ENCODE measurements around the gene GRIK5.

GRIK5 gene

GRCh38 chr19:42086770-42087550 is 17.0 kb upstream of the GRIK5 start:
- no peak overlapping the region for H3K27ac ChIP-seq (ENCODE audit: low read length)
- H3K9ac ChIP-seq (ENCODE audit: low read length in 2 of 2) = no peak overlapping the region
- no peaks in the 10 kb centered on the region for H3K27me3 ChIP-seq (ENCODE audit: control insufficient read depth in 1 of 2, insufficient read depth in 2 of 2, low read length in 2 of 2)
- H3K9me3 ChIP-seq (ENCODE audit: control insufficient read depth in 2 of 2, low read length in 2 of 2) = no peaks in the 10 kb centered on the region
- H3K4me1 ChIP-seq (ENCODE audit: control insufficient read depth, insufficient read depth, low read length) = peaks cover 11% of the 10 kb centered on the region
- H3K4me3 ChIP-seq (ENCODE audit: low read length in 2 of 2) = no peak overlapping the region
- peaks cover 0 to 5% of the 10 kb centered on the region in 2 donors for H3K36me3 ChIP-seq (ENCODE audit: control insufficient read depth in 2 of 2, insufficient read depth in 2 of 2, low read length in 2 of 2)

DNA sequence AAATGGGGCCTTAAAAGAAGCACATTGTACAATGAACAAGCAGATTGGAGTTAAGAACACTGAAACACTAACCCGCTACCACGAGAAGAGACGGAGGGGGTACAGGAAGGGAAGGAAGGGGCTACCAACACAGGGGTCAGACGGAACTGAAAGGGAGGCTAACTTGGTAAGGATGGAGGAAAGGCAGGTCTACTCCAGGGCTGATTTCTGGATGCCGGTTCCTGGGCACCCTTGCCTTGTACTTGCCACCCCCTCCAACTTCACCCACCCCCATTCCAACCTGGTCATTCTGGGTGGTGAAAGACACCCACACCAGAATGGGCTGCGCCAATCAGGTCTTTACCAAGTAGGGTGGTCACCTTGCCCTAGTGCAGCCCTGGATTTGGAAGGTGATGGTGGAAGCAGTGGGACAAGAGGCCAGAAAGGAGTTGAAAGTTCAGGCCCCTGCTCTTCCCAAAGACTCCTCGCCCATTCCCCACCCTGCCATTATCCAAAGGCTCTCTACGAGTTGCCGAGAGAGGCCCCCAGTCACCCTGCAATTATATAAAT is 16.3 kb upstream of the GRIK5 start:
- Histone ChIP-seq H3K27ac (ENCODE audit: low read length) (no peak overlapping the region), H3K4me1 (ENCODE audit: control insufficient read depth, insufficient read depth, low read length) (peaks cover 7% of the 10 kb centered on the region), H3K36me3 (ENCODE audit: control insufficient read depth in 2 of 2, insufficient read depth in 2 of 2, low read length in 2 of 2) (peaks cover 1 to 10% of the 10 kb centered on the region in 2 donors), H3K4me3 (ENCODE audit: low read length in 2 of 2) (no peak overlapping the region), H3K27me3 (ENCODE audit: control insufficient read depth in 1 of 2, insufficient read depth in 2 of 2, low read length in 2 of 2) (no peaks in the 10 kb centered on the region), H3K9ac (ENCODE audit: low read length in 2 of 2) (no peak overlapping the region), H3K9me3 (ENCODE audit: control insufficient read depth in 2 of 2, low read length in 2 of 2) (no peaks in the 10 kb centered on the region)

- no peaks in the 10 kb centered on the region for H3K9me3 ChIP-seq (ENCODE audit: control insufficient read depth in 2 of 2, low read length in 2 of 2)
- no peak overlapping the region for H3K9ac ChIP-seq (ENCODE audit: low read length in 2 of 2)
- H3K27me3 ChIP-seq (ENCODE audit: control insufficient read depth in 1 of 2, insufficient read depth in 2 of 2, low read length in 2 of 2) = no peaks in the 10 kb centered on the region
- peaks cover 2% of the 10 kb centered on the region for H3K4me1 ChIP-seq (ENCODE audit: control insufficient read depth, insufficient read depth, low read length)
- peaks cover 20 to 37% of the 10 kb centered on the region in 2 donors for H3K36me3 ChIP-seq (ENCODE audit: control insufficient read depth in 2 of 2, insufficient read depth in 2 of 2, low read length in 2 of 2)
- no peak overlapping the region for H3K27ac ChIP-seq (ENCODE audit: low read length)
- H3K4me3 ChIP-seq (ENCODE audit: low read length in 2 of 2) = no peak overlapping the region
Observed at GRCh38 chr19:42083537-42083936, 13.5 kb upstream of the GRIK5 start.

DNA sequence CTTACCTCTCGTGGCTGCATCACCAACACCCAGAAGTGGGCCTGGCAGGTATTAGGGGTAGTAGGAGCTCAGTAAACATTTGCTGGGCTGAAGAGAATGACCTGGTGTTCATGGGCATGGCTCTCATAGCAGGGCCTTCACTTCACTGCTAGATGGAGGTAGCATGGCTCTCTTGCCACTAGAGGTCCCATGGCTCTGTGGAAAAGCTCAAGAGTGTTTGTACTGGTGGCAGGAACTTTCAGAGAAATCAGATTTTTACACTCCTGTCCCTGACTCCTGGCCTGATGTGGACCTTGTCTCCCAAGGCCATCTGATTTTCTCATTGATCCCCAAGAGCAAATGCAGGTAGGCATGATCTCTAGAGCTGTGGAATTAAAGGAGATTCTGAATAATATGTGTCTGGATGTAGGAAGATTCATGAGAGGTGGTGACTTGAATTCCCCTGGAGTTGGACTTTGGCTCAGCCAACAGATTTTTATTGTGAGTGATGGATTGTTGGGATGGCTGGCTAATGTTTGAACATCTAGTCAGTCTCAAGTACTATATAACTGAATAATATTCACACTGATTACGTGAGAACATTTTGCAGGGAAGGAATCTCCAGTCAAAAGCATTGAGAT is 11.7 kb upstream of the GRIK5 start:
- no peak overlapping the region for H3K4me3 ChIP-seq (ENCODE audit: low read length in 2 of 2)
- peaks cover 20 to 39% of the 10 kb centered on the region in 2 donors for H3K36me3 ChIP-seq (ENCODE audit: control insufficient read depth in 2 of 2, insufficient read depth in 2 of 2, low read length in 2 of 2)
- no peaks in the 10 kb centered on the region for H3K27me3 ChIP-seq (ENCODE audit: control insufficient read depth in 1 of 2, insufficient read depth in 2 of 2, low read length in 2 of 2)
- H3K27ac ChIP-seq (ENCODE audit: low read length) = no peak overlapping the region
- peaks cover 11% of the 10 kb centered on the region for H3K4me1 ChIP-seq (ENCODE audit: control insufficient read depth, insufficient read depth, low read length)
- H3K9ac ChIP-seq (ENCODE audit: low read length in 2 of 2) = no peak overlapping the region
- H3K9me3 ChIP-seq (ENCODE audit: control insufficient read depth in 2 of 2, low read length in 2 of 2) = no peaks in the 10 kb centered on the region

DNA sequence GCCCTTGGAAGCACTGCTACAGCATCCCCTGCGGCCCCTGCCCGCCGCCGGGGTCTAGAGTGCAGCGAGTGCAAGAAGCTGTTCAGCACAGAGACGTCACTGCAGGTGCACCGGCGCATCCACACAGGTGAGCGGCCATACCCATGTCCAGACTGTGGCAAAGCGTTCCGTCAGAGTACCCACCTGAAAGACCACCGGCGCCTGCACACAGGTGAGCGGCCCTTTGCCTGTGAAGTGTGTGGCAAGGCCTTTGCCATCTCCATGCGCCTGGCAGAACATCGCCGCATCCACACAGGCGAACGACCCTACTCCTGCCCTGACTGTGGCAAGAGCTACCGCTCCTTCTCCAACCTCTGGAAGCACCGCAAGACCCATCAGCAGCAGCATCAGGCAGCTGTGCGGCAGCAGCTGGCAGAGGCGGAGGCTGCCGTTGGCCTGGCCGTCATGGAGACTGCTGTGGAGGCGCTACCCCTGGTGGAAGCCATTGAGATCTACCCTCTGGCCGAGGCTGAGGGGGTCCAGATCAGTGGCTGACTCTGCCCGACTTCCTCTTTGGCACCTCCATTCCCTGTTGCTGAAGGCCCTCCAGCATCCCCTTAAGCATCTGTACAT is 10.9 kb upstream of the GRIK5 start:
- peaks cover 13% of the 10 kb centered on the region for H3K4me1 ChIP-seq (ENCODE audit: control insufficient read depth, insufficient read depth, low read length)
- no peak overlapping the region for H3K4me3 ChIP-seq (ENCODE audit: low read length in 2 of 2)
- no peak overlapping the region for H3K9ac ChIP-seq (ENCODE audit: low read length in 2 of 2)
- no peaks in the 10 kb centered on the region for H3K9me3 ChIP-seq (ENCODE audit: control insufficient read depth in 2 of 2, low read length in 2 of 2)
- peaks cover 20 to 39% of the 10 kb centered on the region in 2 donors for H3K36me3 ChIP-seq (ENCODE audit: control insufficient read depth in 2 of 2, insufficient read depth in 2 of 2, low read length in 2 of 2)
- H3K27me3 ChIP-seq (ENCODE audit: control insufficient read depth in 1 of 2, insufficient read depth in 2 of 2, low read length in 2 of 2) = no peaks in the 10 kb centered on the region
- no peak overlapping the region for H3K27ac ChIP-seq (ENCODE audit: low read length)

- peaks cover 15% of the 10 kb centered on the region for H3K4me1 ChIP-seq (ENCODE audit: control insufficient read depth, insufficient read depth, low read length)
- H3K36me3 ChIP-seq (ENCODE audit: control insufficient read depth in 2 of 2, insufficient read depth in 2 of 2, low read length in 2 of 2) = peaks cover 20 to 39% of the 10 kb centered on the region in 2 donors
- H3K9me3 ChIP-seq (ENCODE audit: control insufficient read depth in 2 of 2, low read length in 2 of 2) = no peaks in the 10 kb centered on the region
- no peak overlapping the region for H3K9ac ChIP-seq (ENCODE audit: low read length in 2 of 2)
- H3K4me3 ChIP-seq (ENCODE audit: low read length in 2 of 2) = no peak overlapping the region
- H3K27ac ChIP-seq (ENCODE audit: low read length) = no peak overlapping the region
- no peaks in the 10 kb centered on the region for H3K27me3 ChIP-seq (ENCODE audit: control insufficient read depth in 1 of 2, insufficient read depth in 2 of 2, low read length in 2 of 2)
Observed at GRCh38 chr19:42079886-42080763, 10.1 kb upstream of the GRIK5 start.

DNA sequence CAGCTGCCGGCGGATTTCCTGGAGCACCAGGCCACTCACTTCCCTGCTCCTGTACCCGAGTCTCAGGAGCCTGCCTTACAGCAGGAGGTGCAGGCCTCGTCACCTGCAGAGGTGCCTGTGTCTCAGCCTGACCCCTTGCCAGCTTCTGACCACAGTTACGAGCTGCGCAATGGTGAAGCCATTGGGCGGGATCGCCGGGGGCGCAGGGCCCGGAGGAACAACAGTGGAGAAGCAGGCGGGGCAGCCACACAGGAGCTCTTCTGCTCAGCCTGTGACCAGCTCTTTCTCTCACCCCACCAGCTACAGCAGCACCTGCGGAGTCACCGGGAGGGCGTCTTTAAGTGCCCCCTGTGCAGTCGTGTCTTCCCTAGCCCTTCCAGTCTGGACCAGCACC is 9.3 kb upstream of the GRIK5 start:
- H3K27me3 ChIP-seq (ENCODE audit: control insufficient read depth in 1 of 2, insufficient read depth in 2 of 2, low read length in 2 of 2) = no peaks in the 10 kb centered on the region
- H3K9ac ChIP-seq (ENCODE audit: low read length in 2 of 2) = no peak overlapping the region
- no peak overlapping the region for H3K27ac ChIP-seq (ENCODE audit: low read length)
- H3K36me3 ChIP-seq (ENCODE audit: control insufficient read depth in 2 of 2, insufficient read depth in 2 of 2, low read length in 2 of 2) = peaks cover 20 to 39% of the 10 kb centered on the region in 2 donors
- no peaks in the 10 kb centered on the region for H3K9me3 ChIP-seq (ENCODE audit: control insufficient read depth in 2 of 2, low read length in 2 of 2)
- no peak overlapping the region for H3K4me3 ChIP-seq (ENCODE audit: low read length in 2 of 2)
- peaks cover 19% of the 10 kb centered on the region for H3K4me1 ChIP-seq (ENCODE audit: control insufficient read depth, insufficient read depth, low read length)

DNA sequence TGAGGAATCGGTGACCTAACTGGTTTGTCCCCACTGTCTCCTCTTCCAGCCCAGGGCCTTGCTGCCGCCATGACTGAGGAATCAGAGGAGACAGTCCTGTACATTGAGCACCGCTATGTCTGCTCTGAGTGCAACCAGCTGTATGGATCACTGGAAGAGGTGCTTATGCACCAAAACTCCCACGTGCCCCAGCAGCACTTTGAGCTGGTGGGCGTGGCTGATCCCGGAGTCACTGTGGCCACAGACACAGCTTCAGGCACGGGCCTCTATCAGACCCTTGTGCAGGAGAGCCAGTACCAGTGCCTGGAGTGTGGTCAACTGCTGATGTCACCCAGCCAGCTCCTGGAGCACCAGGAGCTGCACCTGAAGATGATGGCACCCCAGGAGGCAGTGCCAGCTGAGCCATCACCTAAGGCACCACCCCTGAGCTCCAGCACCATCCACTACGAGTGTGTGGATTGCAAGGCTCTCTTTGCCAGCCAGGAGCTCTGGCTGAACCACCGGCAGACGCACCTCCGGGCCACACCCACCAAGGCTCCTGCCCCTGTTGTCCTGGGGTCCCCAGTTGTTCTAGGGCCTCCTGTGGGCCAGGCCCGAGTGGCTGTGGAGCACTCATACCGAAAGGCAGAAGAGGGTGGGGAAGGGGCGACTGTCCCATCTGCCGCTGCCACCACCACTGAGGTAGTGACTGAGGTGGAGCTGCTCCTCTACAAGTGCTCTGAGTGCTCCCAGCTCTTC is 8.7 kb upstream of the GRIK5 start:
- Histone ChIP-seq H3K27me3 (ENCODE audit: control insufficient read depth in 1 of 2, insufficient read depth in 2 of 2, low read length in 2 of 2) (no peaks in the 10 kb centered on the region), H3K4me3 (ENCODE audit: low read length in 2 of 2) (no peak overlapping the region), H3K4me1 (ENCODE audit: control insufficient read depth, insufficient read depth, low read length) (peaks cover 19% of the 10 kb centered on the region), H3K27ac (ENCODE audit: low read length) (no peak overlapping the region), H3K9ac (ENCODE audit: low read length in 2 of 2) (no peak overlapping the region), H3K9me3 (ENCODE audit: control insufficient read depth in 2 of 2, low read length in 2 of 2) (no peaks in the 10 kb centered on the region), H3K36me3 (ENCODE audit: control insufficient read depth in 2 of 2, insufficient read depth in 2 of 2, low read length in 2 of 2) (peaks cover 20 to 37% of the 10 kb centered on the region in 2 donors)

- H3K4me3 ChIP-seq (ENCODE audit: low read length in 2 of 2) = no peak overlapping the region
- no peak overlapping the region for H3K27ac ChIP-seq (ENCODE audit: low read length)
- peaks cover 20 to 34% of the 10 kb centered on the region in 2 donors for H3K36me3 ChIP-seq (ENCODE audit: control insufficient read depth in 2 of 2, insufficient read depth in 2 of 2, low read length in 2 of 2)
- peak overlapping the region in 1 of 2 donors; percentile 92 for H3K9ac ChIP-seq (ENCODE audit: low read length in 2 of 2)
- H3K9me3 ChIP-seq (ENCODE audit: control insufficient read depth in 2 of 2, low read length in 2 of 2) = no peaks in the 10 kb centered on the region
- peaks cover 19% of the 10 kb centered on the region for H3K4me1 ChIP-seq (ENCODE audit: control insufficient read depth, insufficient read depth, low read length)
- H3K27me3 ChIP-seq (ENCODE audit: control insufficient read depth in 1 of 2, insufficient read depth in 2 of 2, low read length in 2 of 2) = no peaks in the 10 kb centered on the region
Observed at GRCh38 chr19:42078058-42078457, 8.1 kb upstream of the GRIK5 start.

Measured in stomach smooth muscle (tissue), 2 donors.